Esophagus squamous epithelium (tissue), 5 donors: ENCODE results near the gene GZMM. TPM values are rescaled to one million over a fixed set of nuclear protein-coding genes. Genes with fewer than 3 reads are reported as not detected.

Source experiments
- DNase-seq: peaks from one replicate; lab custom pipeline; 2025; lab: John Stamatoyannopoulos, UW
- H3K27ac ChIP-seq, 4 donors: fragments of 200-600 bp; sonication (generic); one replicate each; pipeline ENCODE4 v1.5.1; 2016 to 2019; ENCODE audit warnings: mild to moderate bottlenecking in 1 of 4
- H3K27me3 ChIP-seq, 4 donors: fragments of 200-600 bp; sonication (generic); 1 replicate in 3 of 4; 2 replicates in 1 of 4; pipeline versions ENCODE4 v1.5.1 to v1.6.0; 2017 to 2021; ENCODE audit warnings: antibody characterized with exemption in 1 of 4
- H3K36me3 ChIP-seq, 3 donors: fragments of 200-600 bp; sonication (generic); one replicate each; pipeline ENCODE4 v1.5.1; 2016 to 2019
- H3K4me1 ChIP-seq, 3 donors: fragments of 200-600 bp; sonication (generic); one replicate each; pipeline ENCODE4 v1.5.1; 2017 to 2019
- H3K4me3 ChIP-seq, 4 donors: fragments of 200-600 bp; sonication (generic); 1 replicate in 3 of 4; 2 replicates in 1 of 4; pipeline ENCODE4 v1.5.1; 2016 to 2019; ENCODE audit warnings: mild to moderate bottlenecking in 2 of 4, moderate library complexity in 1 of 4
- H3K9me3 ChIP-seq, 3 donors: fragments of 200-600 bp; sonication (generic); one replicate each; pipeline ENCODE4 v1.5.1; 2016 to 2019
- POLR2A ChIP-seq, 4 donors: fragments of 450-650 bp; IDR thresholded peaks; one replicate each; pipeline ENCODE4 v1.6.1; 2017; ENCODE audit warnings: antibody characterized with exemption in 4 of 4, mild to moderate bottlenecking in 4 of 4, moderate library complexity in 3 of 4
- WGBS, 2 donors: methylation state at CpG; one replicate each; pipeline ENCODE4 v1.1.5; 2018; 5-methylcytosine and 5-hydroxymethylcytosine counted together
- intact Hi-C: fragments of 100-400 bp; cut with DNase I; formaldehyde crosslinking; loops from one replicate; pipeline ENCODE4 v1.15.0; 2022
- total RNA-seq, 4 donors: library from RNA; depleted of rRNA; stranded (reverse); fragments of >200 nt; gene quantifications; one replicate each; pipeline ENCODE4 v1.1.0, GENCODE V29; 2016
- TF ChIP-seq, protein P1 (sequence below), 6 experiments: fragments of 450-650 bp in 4 of 6; fragments of 200-600 bp in 2 of 6; sonication (generic) in 2 of 6; IDR thresholded peaks; one replicate each; pipeline ENCODE4 v1.5.1; 2016 to 2019; ENCODE audit warnings: antibody characterized with exemption in 6 of 6, mild to moderate bottlenecking in 4 of 6, moderate library complexity in 4 of 6
- donor health status: DM: yes; HTN: yes; CAD: no.

The GZMM gene
- total RNA-seq, 4 donors from 2014 or later, result 0.48 to 0.95 (median 0.57) TPM; not detected in 1

GRCh38 chr19:498977-499623, 44.8 kb upstream of the GZMM start:
- peaks cover 4 to 38% (median 13%) of the 10 kb centered on the region in 3 donors for H3K4me1 ChIP-seq
- no peak overlapping the region for H3K27ac ChIP-seq
- H3K4me3 ChIP-seq, result no peak overlapping the region
- H3K27me3 ChIP-seq, result peaks cover 7 to 58% (median 11%) of the 10 kb centered on the region in 4 donors
- DNase-seq, result no peak
- H3K36me3 ChIP-seq, result no peaks in the 10 kb centered on the region
- no peaks in the 10 kb centered on the region for H3K9me3 ChIP-seq
- WGBS, 2 donors, result 69 to 74% methylated on average over 29 to 31 of the region's 31 CpGs
- intact Hi-C loops, result no loop called here
- no peak for TF ChIP-seq POLR2A (IDR thresholded peaks at IDR 0.05)
- TF ChIP-seq, protein P1, sequence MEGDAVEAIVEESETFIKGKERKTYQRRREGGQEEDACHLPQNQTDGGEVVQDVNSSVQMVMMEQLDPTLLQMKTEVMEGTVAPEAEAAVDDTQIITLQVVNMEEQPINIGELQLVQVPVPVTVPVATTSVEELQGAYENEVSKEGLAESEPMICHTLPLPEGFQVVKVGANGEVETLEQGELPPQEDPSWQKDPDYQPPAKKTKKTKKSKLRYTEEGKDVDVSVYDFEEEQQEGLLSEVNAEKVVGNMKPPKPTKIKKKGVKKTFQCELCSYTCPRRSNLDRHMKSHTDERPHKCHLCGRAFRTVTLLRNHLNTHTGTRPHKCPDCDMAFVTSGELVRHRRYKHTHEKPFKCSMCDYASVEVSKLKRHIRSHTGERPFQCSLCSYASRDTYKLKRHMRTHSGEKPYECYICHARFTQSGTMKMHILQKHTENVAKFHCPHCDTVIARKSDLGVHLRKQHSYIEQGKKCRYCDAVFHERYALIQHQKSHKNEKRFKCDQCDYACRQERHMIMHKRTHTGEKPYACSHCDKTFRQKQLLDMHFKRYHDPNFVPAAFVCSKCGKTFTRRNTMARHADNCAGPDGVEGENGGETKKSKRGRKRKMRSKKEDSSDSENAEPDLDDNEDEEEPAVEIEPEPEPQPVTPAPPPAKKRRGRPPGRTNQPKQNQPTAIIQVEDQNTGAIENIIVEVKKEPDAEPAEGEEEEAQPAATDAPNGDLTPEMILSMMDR (IDR thresholded peaks at IDR 0.05), result no peak

DNA sequence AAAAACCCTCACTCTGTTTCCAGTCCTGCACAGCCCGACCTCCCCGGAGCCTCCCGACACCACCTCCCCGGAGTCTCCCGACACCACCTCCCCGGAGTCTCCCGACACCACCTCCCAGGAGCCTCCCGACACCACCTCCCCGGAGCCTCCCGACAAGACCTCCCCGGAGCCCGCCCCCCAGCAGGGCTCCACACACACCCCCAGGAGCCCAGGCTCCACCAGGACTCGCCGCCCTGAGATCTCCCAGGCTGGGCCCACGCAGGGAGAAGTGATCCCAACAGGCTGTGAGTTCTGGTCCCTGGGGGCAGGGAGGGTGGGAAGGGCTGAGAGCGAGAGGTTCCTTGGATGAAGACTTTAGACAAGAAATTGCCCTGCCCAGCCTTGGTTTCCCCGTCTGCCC, 42.2 kb upstream of the GZMM start:
- peaks cover 3 to 34% (median 8%) of the 10 kb centered on the region in 4 donors for H3K27me3 ChIP-seq
- H3K4me3 ChIP-seq, result no peak overlapping the region
- no peaks in the 10 kb centered on the region for H3K36me3 ChIP-seq
- no peak overlapping the region for H3K27ac ChIP-seq
- peaks cover 8 to 32% (median 15%) of the 10 kb centered on the region in 3 donors for H3K4me1 ChIP-seq
- 80 to 91% methylated on average over 8 to 12 of the region's 17 CpGs for WGBS, 2 donors
- no peaks in the 10 kb centered on the region for H3K9me3 ChIP-seq
- TF ChIP-seq, protein P1 (IDR thresholded peaks at IDR 0.05), result no peak
- TF ChIP-seq POLR2A (IDR thresholded peaks at IDR 0.05), result no peak
- no peak for DNase-seq
- intact Hi-C loops, result no loop called here

- WGBS, 2 donors, result 89% methylated on average over 5 of the region's 14 CpGs; no CpG with 5 or more reads in 1 of the 2 donors
- TF ChIP-seq, protein P1 (IDR thresholded peaks at IDR 0.05), result no peak
- no peak for TF ChIP-seq POLR2A (IDR thresholded peaks at IDR 0.05)
- intact Hi-C loops, result no loop called here
Measured at GRCh38 chr19:504616-505015, 39.2 kb upstream of the GZMM start.

GRCh38 chr19:506404-507285, 37.2 kb upstream of the GZMM start:
- H3K4me1 ChIP-seq, result peaks cover 27 to 50% (median 33%) of the 10 kb centered on the region in 3 donors
- intact Hi-C loops, result no loop called here
- H3K27ac ChIP-seq, result peak overlapping the region; percentile 92 to 97 (median 96)
- peak overlapping the region; percentile 80 to 100 (median 90) for H3K4me3 ChIP-seq
- no peaks in the 10 kb centered on the region for H3K9me3 ChIP-seq
- DNase-seq, result peak; percentile 96
- no peaks in the 10 kb centered on the region for H3K27me3 ChIP-seq
- peaks cover 0 to 10% (median 0%) of the 10 kb centered on the region in 3 donors for H3K36me3 ChIP-seq
- TF ChIP-seq POLR2A (IDR thresholded peaks at IDR 0.05), result peak in 2 of 4 donors; percentile 23 to 45
- TF ChIP-seq, protein P1 (IDR thresholded peaks at IDR 0.05), result peak; percentile 83 to 99 (median 96)
- WGBS, 2 donors, result 0 to 2% methylated on average over 4 to 18 of the region's 48 CpGs

More at GRCh38 chr19:504616-505015, 39.2 kb upstream of the GZMM start:
- no peak for DNase-seq
- Histone ChIP-seq H3K4me3 (no peak overlapping the region), H3K9me3 (no peaks in the 10 kb centered on the region), H3K27ac (no peak overlapping the region), H3K36me3 (peaks cover 0 to 7% (median 0%) of the 10 kb centered on the region in 3 donors), H3K27me3 (peaks cover 0 to 6% (median 0%) of the 10 kb centered on the region in 4 donors), H3K4me1 (peaks cover 13 to 35% (median 20%) of the 10 kb centered on the region in 3 donors)
